Endothelial cell (in vitro differentiated cells): ENCODE data around the gene IGF2BP1. TPM values are rescaled to one million over a fixed set of nuclear protein-coding genes. Genes with fewer than 3 reads are reported as not detected.
A peak's percentile ranks its signal among the peaks of the same experiment; 100 is the strongest.
"Not testable (repeated sequence)": the region's sequence is repeated elsewhere in the genome, so short reads cannot be mapped to it uniquely, and the experiment has no call there.

Source experiments
- DNase-seq: peaks from one replicate; pipeline ENCODE4 v3.0.0; 2021; ENCODE audit warnings: low spot score
- H3K27ac Mint-ChIP-seq: one replicate; pipeline ENCODE4 v1.8.0; 2021; ENCODE audit warnings: mixed read lengths, inconsistent platforms; ENCODE audit not compliant: unreplicated experiment
- H3K27me3 Mint-ChIP-seq: one replicate; pipeline ENCODE4 v1.8.0; 2021; ENCODE audit warnings: mild to moderate bottlenecking, moderate library complexity, mixed read lengths, inconsistent platforms; ENCODE audit not compliant: unreplicated experiment
- H3K36me3 Mint-ChIP-seq: one replicate; pipeline ENCODE4 v1.8.0; 2021; ENCODE audit warnings: mild to moderate bottlenecking, low read depth, mixed read lengths, inconsistent platforms; ENCODE audit not compliant: unreplicated experiment
- H3K4me1 Mint-ChIP-seq: one replicate; pipeline ENCODE4 v1.8.0; 2021; ENCODE audit warnings: mild to moderate bottlenecking, mixed read lengths, inconsistent platforms; ENCODE audit not compliant: unreplicated experiment
- H3K4me3 Mint-ChIP-seq: one replicate; pipeline ENCODE4 v1.8.0; 2021; ENCODE audit warnings: mild to moderate bottlenecking, mixed read lengths, inconsistent platforms; ENCODE audit not compliant: unreplicated experiment
- H3K9me3 Mint-ChIP-seq: one replicate; pipeline ENCODE4 v1.8.0; 2021; ENCODE audit warnings: mixed read lengths, inconsistent platforms; ENCODE audit not compliant: unreplicated experiment
- total RNA-seq: library from RNA; stranded (reverse); fragmentation: NEBNext Ultra II Directional; extraction: Animal tissue kit (Norgen Biotek cat#: 25700); gene quantifications from one replicate; pipeline ENCODE4 v1.2.1, GENCODE V29; 2021; ENCODE audit not compliant: unreplicated experiment
- TF ChIP-seq, protein P1 (sequence below): fragments of 200-600 bp; sonication (generic); IDR thresholded peaks from one replicate; pipeline ENCODE4 v1.5.0; 2021; ENCODE audit warnings: antibody characterized with exemption; ENCODE audit not compliant: unreplicated experiment

IGF2BP1 gene
- total RNA-seq, 1 donor from 2014 or later = 298 TPM

DNA sequence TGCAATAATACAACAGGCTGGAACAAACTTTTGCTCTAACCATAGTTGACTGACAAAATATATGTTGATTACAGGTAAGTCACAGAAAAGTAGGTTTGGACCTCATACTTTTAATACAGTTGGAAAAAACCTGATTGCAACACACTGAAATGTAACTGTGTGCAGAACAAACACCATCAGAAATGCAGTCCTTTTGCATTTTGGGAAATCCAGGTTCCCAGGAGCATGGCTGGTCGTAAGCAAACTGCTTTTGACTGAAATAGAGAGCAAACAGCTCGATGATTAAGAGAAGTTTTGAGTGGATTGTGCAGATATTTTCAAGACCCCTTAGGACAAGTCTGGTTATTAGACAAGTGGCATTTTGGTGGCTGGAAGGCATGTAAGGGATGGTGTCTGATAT is 8.0 kb downstream of the IGF2BP1 start:
- peak overlapping the region; percentile 79 for H3K27ac Mint-ChIP-seq
- TF ChIP-seq, protein P1, sequence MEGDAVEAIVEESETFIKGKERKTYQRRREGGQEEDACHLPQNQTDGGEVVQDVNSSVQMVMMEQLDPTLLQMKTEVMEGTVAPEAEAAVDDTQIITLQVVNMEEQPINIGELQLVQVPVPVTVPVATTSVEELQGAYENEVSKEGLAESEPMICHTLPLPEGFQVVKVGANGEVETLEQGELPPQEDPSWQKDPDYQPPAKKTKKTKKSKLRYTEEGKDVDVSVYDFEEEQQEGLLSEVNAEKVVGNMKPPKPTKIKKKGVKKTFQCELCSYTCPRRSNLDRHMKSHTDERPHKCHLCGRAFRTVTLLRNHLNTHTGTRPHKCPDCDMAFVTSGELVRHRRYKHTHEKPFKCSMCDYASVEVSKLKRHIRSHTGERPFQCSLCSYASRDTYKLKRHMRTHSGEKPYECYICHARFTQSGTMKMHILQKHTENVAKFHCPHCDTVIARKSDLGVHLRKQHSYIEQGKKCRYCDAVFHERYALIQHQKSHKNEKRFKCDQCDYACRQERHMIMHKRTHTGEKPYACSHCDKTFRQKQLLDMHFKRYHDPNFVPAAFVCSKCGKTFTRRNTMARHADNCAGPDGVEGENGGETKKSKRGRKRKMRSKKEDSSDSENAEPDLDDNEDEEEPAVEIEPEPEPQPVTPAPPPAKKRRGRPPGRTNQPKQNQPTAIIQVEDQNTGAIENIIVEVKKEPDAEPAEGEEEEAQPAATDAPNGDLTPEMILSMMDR = no peak
- DNase-seq = no peak
- peaks cover 36% of the 10 kb centered on the region for H3K36me3 Mint-ChIP-seq
- H3K4me1 Mint-ChIP-seq = peaks cover 61% of the 10 kb centered on the region
- H3K4me3 Mint-ChIP-seq = peak overlapping the region; percentile 52
- peaks cover 6% of the 10 kb centered on the region for H3K27me3 Mint-ChIP-seq
- H3K9me3 Mint-ChIP-seq = no peaks in the 10 kb centered on the region

DNA sequence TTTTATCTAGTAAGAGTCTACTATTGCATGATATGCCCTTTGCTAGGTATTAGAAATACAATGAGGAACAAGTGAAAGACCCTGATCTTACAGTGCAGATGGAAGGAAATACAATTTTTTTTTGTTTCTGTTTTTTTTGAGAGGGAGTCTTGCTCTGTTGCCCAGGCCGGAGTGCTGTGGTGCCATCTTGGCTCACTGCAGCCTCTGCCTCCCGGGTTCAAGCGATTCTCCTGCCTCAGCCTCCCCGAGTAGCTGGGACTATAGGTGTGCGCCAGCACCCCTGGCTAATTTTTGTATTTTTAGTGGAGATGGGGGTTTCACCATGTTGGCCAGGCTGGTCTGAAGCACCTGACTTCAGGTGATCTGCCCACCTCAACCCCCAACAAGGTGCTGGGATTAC is 11.7 kb downstream of the IGF2BP1 start:
- not testable (repeated sequence) for H3K4me3 Mint-ChIP-seq, H3K27ac Mint-ChIP-seq, DNase-seq, H3K9me3 Mint-ChIP-seq
- Mint-ChIP-seq H3K4me1 (peaks cover 66% of the 10 kb centered on the region), H3K36me3 (peaks cover 30% of the 10 kb centered on the region), H3K27me3 (peaks cover 14% of the 10 kb centered on the region)

GRCh38 chr17:49012769-49013255 is 15.6 kb downstream of the IGF2BP1 start:
- Mint-ChIP-seq H3K36me3 (peaks cover 10% of the 10 kb centered on the region), H3K27me3 (peaks cover 15% of the 10 kb centered on the region)
- DNase-seq = no peak

GRCh38 chr17:49013311-49014213 is 16.4 kb downstream of the IGF2BP1 start:
- peak; percentile 62 for DNase-seq
- TF ChIP-seq, protein P1 = no peak
- Mint-ChIP-seq H3K9me3 (no peaks in the 10 kb centered on the region), H3K4me1 (peaks cover 53% of the 10 kb centered on the region), H3K4me3 (peak overlapping the region; percentile 79), H3K27me3 (peaks cover 15% of the 10 kb centered on the region), H3K36me3 (peaks cover 10% of the 10 kb centered on the region), H3K27ac (peak overlapping the region; percentile 88)

More at GRCh38 chr17:49012769-49013255, 15.6 kb downstream of the IGF2BP1 start:
- Mint-ChIP-seq H3K9me3 (no peaks in the 10 kb centered on the region), H3K27ac (peak overlapping the region; percentile 84), H3K4me3 (peak overlapping the region; percentile 79), H3K4me1 (peaks cover 51% of the 10 kb centered on the region)
- TF ChIP-seq, protein P1 = no peak

- TF ChIP-seq, protein P1 = no peak
- Mint-ChIP-seq H3K27ac (peak overlapping the region; percentile 57), H3K27me3 (peaks cover 13% of the 10 kb centered on the region), H3K9me3 (no peaks in the 10 kb centered on the region), H3K4me1 (peaks cover 54% of the 10 kb centered on the region), H3K36me3 (peaks cover 10% of the 10 kb centered on the region), H3K4me3 (peak overlapping the region; percentile 73)
- no peak for DNase-seq
Measured at GRCh38 chr17:49015179-49015923, 18.2 kb downstream of the IGF2BP1 start.
